Measurements from ENCODE around the gene LOXL1. TPM values are rescaled to one million over a fixed set of nuclear protein-coding genes. Genes with fewer than 3 reads are reported as not detected.

LOXL1 gene, protein sequence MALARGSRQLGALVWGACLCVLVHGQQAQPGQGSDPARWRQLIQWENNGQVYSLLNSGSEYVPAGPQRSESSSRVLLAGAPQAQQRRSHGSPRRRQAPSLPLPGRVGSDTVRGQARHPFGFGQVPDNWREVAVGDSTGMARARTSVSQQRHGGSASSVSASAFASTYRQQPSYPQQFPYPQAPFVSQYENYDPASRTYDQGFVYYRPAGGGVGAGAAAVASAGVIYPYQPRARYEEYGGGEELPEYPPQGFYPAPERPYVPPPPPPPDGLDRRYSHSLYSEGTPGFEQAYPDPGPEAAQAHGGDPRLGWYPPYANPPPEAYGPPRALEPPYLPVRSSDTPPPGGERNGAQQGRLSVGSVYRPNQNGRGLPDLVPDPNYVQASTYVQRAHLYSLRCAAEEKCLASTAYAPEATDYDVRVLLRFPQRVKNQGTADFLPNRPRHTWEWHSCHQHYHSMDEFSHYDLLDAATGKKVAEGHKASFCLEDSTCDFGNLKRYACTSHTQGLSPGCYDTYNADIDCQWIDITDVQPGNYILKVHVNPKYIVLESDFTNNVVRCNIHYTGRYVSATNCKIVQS
- 1 to 10 TPM; 2.1 to 2.4 TPM for total RNA-seq

DNA sequence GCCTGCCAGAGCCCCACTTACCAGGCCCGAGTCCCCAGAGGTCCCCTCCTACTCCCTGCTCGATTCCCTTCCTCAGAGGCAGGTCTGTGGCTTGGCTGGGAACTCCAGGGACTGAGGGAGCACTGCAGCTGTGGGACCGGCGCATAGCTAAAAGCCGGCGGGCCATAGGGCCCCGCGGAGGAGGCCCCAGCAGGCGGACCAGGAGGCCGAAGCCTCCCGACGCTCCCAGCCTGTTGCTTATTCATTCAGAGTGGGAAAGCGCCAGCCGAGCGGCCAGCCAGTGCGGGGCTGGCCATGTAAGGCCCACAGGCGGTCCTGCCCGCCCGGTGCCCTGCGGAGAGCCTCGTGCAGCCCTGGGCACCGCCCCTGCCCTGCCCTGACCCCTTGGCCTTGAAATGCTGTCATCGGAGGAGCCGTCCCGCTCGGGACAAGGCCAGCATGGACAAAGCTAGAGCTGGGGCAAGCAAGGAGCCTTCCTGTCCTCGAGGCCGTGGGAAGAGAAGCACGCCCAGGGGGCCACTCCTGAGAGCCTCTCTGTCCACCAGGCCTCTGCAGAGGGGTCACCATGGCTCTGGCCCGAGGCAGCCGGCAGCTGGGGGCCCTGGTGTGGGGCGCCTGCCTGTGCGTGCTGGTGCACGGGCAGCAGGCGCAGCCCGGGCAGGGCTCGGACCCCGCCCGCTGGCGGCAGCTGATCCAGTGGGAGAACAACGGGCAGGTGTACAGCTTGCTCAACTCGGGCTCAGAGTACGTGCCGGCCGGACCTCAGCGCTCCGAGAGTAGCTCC is at the start of gene LOXL1:
TSS of gene LOXL1 (plus strand) at position 244 of the 784 bp plus-strand sequence. CDS start at position 566, 322 bp downstream.
- DNase-seq, result no peak
- H3K36me3 Mint-ChIP-seq, result no peaks in the 10 kb centered on the region
- H3K27me3 Mint-ChIP-seq, result no peaks in the 10 kb centered on the region
- peak within 1 kb of the TSS; percentile 48 for H3K4me3 Mint-ChIP-seq
- H3K4me1 Mint-ChIP-seq, result peaks cover 39% of the 10 kb centered on the region
- H3K9me3 Mint-ChIP-seq, result no peaks in the 10 kb centered on the region
- H3K27ac Mint-ChIP-seq, result no peak within 1 kb of the TSS

DNA sequence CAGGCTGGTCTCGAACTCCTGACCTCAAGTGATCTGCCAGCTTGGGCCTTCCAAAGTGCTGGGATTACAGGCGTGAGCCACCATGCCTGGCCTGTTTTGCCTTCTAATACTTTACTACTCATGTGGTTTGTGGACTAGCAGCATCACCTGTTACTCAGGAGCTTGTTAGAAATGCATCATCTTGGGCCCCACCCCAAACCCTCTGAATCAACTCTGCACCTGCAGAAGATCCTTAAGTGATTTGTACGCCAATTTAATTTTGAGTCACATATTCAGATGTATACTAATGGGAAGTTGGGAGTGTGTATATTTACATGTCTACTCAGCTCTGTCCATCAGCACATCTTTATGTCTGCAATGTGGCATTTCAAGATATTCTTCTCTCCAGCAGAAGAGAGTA is 46.8 kb upstream of the LOXL1 start:
- Mint-ChIP-seq H3K27me3 (peaks cover 13% of the 10 kb centered on the region), H3K36me3 (no peaks in the 10 kb centered on the region)
- DNase-seq, result no peak

DNA sequence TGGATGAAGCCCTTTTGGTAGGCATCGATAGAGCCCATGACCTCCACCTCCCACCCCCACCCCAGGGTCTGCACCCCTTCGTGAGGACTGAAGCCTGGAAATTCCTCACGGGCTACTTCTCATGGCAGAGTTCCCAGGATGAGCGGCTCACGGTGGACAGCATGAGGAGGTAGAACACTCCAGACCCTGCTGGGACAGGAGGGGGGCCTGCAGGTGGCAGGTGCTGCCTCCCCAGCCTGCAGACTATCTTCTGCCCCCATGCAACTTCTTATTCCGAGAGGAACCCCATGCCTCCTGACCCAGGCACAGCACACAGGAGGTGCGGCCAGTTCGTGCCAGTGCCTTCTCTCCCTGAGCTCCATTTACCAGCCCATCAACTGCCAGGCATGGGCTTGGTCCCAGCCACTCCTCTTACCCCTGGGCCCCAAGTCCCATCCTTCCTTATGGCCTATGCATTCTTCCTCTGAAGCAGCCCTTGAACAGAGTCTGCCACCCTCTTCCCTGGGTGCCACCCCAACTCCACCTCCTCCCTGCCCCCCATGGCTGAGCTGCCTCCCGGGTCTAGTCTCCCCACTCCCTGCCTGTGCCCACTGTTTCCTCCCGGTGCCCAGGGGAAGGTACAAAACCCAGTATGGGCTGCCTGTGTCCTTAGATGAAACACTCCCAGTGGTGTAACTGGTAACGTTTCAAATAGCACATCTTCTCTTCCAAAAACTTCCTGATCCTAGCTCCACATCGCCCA is 44.5 kb upstream of the LOXL1 start:
- H3K36me3 Mint-ChIP-seq, result no peaks in the 10 kb centered on the region
- H3K4me3 Mint-ChIP-seq, result no peak overlapping the region
- H3K27me3 Mint-ChIP-seq, result peaks cover 6% of the 10 kb centered on the region
- no peak overlapping the region for H3K27ac Mint-ChIP-seq
- H3K4me1 Mint-ChIP-seq, result no peaks in the 10 kb centered on the region
- no peak for DNase-seq
- no peaks in the 10 kb centered on the region for H3K9me3 Mint-ChIP-seq

More for the DNA sequence above, 46.8 kb upstream of the LOXL1 start:
- Mint-ChIP-seq H3K4me3 (no peak overlapping the region), H3K9me3 (no peaks in the 10 kb centered on the region), H3K4me1 (no peaks in the 10 kb centered on the region), H3K27ac (no peak overlapping the region)

DNA sequence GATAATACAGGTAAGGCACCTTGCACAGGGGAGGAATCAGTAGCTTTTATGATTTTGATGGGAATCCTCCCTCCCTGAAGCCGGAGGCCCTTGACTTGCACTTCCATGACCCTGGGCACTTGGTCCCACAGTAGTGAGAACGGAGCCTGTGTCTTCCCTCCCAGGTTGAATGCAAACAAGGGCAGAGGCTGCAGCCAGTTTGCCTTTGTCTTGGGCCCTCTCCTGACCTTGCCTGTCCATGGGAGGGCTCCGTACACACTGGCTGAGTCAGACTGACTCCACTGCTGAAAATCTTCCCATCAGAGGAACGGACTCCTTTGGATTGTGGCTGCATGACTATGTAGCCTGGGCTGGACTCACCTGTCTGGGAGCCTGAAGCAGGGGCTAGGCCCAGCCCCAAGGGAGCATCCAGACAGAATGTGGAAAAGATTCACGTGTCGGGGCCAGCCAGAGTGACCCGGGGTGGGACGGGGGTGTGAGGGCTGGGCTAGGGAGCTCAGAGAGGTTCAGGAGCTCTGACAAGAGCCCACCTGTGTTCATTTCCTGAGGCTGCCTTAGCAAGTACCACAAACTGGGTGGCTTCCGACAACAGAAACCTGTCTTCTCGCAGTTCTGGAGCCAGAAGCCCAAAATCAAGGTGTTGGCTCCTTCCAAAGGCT is 43.4 kb upstream of the LOXL1 start:
- Mint-ChIP-seq H3K36me3 (no peaks in the 10 kb centered on the region), H3K4me3 (no peak overlapping the region), H3K27me3 (peaks cover 2% of the 10 kb centered on the region), H3K9me3 (no peaks in the 10 kb centered on the region), H3K4me1 (no peaks in the 10 kb centered on the region), H3K27ac (no peak overlapping the region)
- no peak for DNase-seq

DNA sequence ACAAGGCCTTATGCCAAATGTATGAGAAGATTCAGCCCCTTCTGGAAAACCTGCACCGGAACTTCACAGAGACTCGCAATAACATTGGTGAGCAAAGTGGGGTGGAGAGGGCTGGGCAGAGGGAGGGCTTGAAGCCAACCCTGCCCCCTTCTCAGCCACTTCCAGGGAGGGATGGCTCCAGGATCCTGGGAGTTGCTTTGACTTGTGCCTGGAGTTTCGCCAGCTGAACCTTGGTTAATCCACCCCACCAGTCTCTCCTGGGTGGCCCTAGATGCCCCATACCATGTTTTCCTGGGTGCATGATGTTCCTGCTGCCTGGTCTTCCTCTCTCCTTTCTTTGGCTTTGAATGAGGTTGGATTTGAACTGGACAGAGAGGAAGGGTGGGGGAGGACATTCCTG is 42.1 kb upstream of the LOXL1 start:
- no peaks in the 10 kb centered on the region for H3K36me3 Mint-ChIP-seq
- DNase-seq, result no peak
- H3K4me1 Mint-ChIP-seq, result no peaks in the 10 kb centered on the region
- no peak overlapping the region for H3K4me3 Mint-ChIP-seq
- H3K9me3 Mint-ChIP-seq, result no peaks in the 10 kb centered on the region
- no peaks in the 10 kb centered on the region for H3K27me3 Mint-ChIP-seq
- H3K27ac Mint-ChIP-seq, result no peak overlapping the region

DNA sequence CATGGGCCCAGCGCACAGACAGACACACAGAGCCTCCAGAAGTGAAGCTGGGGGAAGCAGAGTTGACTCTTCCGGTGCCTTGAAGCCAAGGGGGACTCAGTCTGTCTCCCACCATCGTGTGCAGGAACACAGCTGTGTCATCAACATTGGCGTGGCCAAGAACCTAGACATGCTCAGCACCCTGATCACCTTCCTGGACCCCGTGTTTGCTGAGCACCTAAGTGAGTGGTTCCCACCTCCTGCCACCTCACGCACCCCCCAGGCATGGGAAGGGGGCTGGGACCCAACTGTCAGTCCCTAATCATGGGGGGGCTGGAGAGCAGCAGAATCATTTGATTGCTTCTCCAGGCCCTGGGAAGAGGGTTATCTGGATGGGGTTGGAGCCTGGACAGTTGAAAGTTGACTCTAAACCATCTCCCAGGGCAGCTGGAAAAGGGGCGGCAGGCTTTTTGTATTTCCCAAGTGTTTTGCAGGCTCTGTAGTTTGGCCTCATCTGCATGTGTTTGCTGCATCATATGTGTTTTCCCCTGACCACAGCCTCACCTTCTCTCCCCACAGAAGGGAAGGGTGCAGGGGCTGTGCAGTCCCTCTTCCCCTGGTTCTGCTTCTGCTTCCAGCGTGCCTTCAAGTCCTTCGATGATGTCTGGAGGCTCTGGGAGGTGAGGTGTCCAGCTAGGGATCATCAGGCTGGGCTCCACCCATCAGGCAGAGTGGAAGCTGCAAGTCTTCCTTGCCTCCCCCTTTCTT is 40.1 kb upstream of the LOXL1 start:
- Mint-ChIP-seq H3K27ac (no peak overlapping the region), H3K27me3 (no peaks in the 10 kb centered on the region), H3K9me3 (no peaks in the 10 kb centered on the region), H3K4me3 (no peak overlapping the region), H3K36me3 (no peaks in the 10 kb centered on the region), H3K4me1 (no peaks in the 10 kb centered on the region)
- no peak for DNase-seq

DNA sequence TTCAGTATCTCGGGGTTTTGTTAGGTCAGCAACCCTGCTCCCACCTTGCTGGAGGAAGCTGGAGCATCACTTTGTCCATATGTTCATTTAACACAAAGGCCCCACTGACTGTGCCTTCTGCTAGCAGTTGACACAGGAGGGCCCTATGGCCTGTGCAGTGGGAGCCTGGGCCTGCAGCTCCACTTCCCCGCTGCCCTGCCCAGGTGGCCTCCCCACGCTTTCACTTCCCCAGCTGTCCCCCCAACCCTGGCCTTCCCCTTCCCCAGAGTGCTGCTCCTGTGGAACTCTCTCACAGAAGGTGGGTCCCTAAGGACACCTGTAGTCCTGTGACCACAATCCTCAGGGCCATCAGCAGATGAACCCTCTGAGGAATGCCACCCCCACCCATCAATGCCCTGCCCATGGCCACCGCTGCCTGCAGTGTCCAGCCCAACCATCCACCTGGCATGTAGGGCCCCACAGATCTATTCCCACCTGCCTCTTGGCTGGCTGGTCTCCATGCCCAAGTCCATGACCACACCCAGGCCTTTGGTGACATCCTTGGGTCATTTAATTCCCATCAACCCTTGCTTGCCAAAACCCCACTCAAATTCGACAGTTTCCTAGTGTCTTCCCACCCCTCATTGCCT is 39.4 kb upstream of the LOXL1 start:
- Mint-ChIP-seq H3K4me1 (no peaks in the 10 kb centered on the region), H3K9me3 (no peaks in the 10 kb centered on the region), H3K4me3 (no peak overlapping the region), H3K36me3 (no peaks in the 10 kb centered on the region), H3K27ac (no peak overlapping the region), H3K27me3 (no peaks in the 10 kb centered on the region)
- no peak for DNase-seq

DNA sequence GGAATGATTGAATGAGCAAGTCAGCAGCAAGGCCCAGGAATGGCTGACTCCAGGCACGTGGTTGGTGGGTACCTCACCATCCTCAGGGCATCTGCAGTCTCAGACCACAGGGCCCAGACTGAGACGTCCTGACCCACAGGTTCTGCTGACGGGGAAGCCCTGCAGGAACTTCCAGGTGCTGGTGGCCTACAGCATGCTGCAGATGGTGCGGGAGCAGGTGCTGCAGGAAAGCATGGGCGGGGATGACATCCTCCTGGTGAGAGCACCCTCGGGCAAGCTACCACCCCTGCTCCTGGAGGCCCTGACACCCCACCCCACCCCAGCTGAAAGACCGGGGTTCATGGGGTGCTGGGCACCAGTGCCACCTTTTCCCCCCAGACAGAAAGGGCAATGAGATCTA is 38.8 kb upstream of the LOXL1 start:
- Mint-ChIP-seq H3K9me3 (no peaks in the 10 kb centered on the region), H3K27ac (no peak overlapping the region), H3K36me3 (no peaks in the 10 kb centered on the region), H3K4me1 (no peaks in the 10 kb centered on the region), H3K4me3 (no peak overlapping the region), H3K27me3 (no peaks in the 10 kb centered on the region)
- DNase-seq, result no peak

DNA sequence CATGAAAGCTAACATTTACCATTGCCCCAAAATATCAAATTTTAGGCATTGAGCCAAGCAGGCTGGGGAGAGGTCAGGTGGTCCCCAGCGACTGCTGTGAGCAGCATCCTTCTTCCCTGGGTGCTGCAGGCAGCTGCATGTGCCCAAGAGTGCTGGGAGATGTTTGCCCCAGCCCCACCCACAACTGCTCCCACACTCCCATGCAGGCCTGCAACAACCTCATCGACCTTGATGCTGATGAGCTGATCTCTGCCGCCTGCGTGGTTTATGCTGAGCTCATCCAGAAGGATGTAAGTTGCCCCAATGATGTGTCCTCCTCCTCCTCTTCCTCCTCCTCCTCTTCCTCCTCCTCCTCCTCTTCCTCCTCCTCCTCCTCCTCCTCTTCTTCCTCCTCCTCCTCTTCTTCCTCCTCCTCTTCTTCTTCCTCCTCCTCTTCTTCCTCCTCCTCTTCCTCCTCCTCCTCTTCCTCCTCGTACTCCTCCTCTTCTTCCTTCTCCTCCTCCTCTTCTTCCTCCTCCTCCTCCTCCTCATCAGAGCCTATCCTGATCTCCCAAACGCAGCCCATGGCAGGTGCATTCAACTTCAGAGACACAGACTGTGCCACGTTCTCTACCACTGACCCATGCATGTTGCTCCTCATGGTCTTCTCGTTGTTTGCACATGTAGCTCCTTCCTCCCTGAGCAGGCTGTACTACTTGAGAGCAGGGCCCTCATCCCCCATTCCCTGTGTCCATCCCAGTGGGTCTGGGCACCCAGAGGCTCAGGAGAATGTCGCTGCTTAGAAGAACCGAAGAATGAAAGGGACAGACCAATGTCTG is 37.8 kb upstream of the LOXL1 start:
- H3K36me3 Mint-ChIP-seq, result no peaks in the 10 kb centered on the region
- no peak for DNase-seq
- H3K4me3 Mint-ChIP-seq, result no peak overlapping the region
- no peaks in the 10 kb centered on the region for H3K4me1 Mint-ChIP-seq
- H3K27ac Mint-ChIP-seq, result no peak overlapping the region
- H3K27me3 Mint-ChIP-seq, result no peaks in the 10 kb centered on the region
- no peaks in the 10 kb centered on the region for H3K9me3 Mint-ChIP-seq

DNA sequence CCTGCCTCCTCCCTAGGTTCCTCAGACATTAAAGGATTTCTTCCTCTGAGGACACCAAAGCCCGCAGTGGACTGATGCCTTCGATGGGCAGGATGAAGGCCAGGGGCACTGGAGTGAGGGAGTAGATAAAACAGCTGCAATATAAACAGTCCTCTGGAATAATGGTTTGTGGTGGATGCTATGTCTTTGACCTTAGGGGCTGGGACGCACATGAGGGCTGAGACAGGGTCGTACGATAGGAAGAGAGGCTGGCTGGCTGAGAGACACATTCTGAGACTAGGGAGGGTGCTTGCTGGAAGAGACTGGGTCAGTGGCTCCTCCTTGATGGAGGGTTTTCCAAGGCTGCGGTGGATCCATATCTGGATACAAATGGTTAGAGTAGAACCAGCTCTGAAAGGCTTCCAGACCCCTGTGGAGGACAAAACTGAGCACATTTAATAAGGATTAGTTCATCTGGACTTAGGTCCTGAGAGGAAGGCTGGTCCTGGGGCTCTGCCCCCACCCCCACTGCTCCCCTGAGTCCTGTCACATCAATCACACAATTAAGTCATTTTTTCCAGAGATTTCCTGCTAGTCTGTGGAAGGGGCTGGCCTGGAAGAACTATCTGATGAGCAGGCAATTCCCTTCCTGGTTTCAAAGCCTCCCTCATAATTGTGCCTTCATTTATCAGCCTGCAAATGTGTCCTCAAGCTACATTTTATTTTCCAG is 37.1 kb upstream of the LOXL1 start:
- Mint-ChIP-seq H3K9me3 (no peaks in the 10 kb centered on the region), H3K4me3 (no peak overlapping the region), H3K27ac (no peak overlapping the region), H3K27me3 (no peaks in the 10 kb centered on the region), H3K4me1 (no peaks in the 10 kb centered on the region), H3K36me3 (no peaks in the 10 kb centered on the region)
- DNase-seq, result no peak

DNA sequence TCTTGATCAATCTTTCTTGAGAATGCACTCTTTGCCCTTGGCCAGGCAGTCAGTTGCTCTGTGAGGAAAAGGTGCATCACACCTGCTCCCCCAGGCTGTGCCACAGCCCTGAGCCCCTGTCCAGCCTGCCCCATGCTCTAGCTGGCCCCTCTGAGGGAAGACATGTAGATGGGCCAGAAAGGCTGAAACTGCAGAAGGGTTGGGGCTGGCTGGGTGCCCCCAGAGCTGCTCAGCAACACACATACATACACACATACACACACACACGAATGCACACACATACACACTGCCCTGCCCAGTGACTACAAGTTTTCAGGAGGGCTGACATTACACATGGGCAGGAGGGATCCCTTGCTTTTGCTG is 36.5 kb upstream of the LOXL1 start:
- H3K9me3 Mint-ChIP-seq, result no peaks in the 10 kb centered on the region
- H3K27me3 Mint-ChIP-seq, result no peaks in the 10 kb centered on the region
- no peak overlapping the region for H3K4me3 Mint-ChIP-seq
- H3K36me3 Mint-ChIP-seq, result no peaks in the 10 kb centered on the region
- H3K4me1 Mint-ChIP-seq, result no peaks in the 10 kb centered on the region
- H3K27ac Mint-ChIP-seq, result no peak overlapping the region
- no peak for DNase-seq

DNA sequence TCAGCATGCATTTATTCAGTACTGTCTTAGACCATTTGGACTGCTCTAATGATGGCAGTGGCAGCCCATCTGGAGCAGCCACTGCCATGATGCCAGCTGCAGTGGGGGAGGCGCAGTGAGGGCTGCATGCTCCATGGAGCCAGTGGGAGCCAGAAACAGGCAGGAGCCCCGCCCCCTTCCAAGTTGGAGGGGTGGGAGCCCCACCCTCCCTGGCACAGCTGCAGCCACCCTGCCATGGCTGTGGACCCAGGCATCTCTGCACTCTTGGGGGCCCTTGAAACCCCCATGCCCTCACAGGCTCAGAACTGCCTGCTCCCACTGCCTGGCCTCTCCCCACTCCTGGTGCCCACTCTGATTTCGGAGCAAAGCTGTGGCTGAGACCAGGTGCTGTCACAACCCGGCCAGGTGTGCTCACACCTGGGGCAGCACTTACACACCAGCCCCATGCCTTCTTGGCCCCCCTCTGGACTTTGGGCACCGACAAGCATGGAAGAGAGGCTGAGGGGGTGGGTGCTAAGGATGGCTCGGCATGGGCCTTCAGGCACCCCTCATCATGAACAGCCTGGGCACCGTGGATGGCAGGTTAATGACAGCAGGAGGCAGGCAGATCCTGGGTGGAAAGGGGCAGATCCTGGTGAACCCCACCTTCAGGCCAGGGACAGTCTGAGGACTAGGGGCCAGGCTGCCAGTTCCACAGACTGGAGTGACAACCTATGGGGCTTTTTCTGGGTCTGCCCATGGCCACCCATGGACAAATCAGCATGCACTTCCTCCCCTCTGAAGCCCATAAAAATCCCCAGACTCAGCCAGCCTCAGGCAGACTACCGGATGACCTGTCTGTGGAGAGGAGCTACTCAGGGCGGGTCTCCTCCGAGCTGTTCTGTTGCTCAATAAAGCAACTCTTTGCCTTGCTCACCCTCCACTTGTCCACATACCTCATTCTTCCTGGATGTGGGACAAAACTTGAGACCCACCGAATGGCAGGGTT is 34.6 kb upstream of the LOXL1 start:
- Mint-ChIP-seq H3K4me3 (no peak overlapping the region), H3K9me3 (no peaks in the 10 kb centered on the region), H3K27me3 (no peaks in the 10 kb centered on the region), H3K36me3 (no peaks in the 10 kb centered on the region), H3K4me1 (no peaks in the 10 kb centered on the region), H3K27ac (no peak overlapping the region)
- no peak for DNase-seq
